IPS-NIHi11 (cell line): ENCODE data around the gene OTUB1.
"Not testable (repeated sequence)": the region's sequence is repeated elsewhere in the genome, so short reads cannot be mapped to it uniquely, and the experiment has no call there.

Source experiments
- DNase-seq: peaks from one replicate; pipeline ENCODE4 v3.0.0; 2012; ENCODE audit warnings: mixed read lengths, low spot score

The OTUB1 gene

GRCh38 chr11:63986156-63986931 is at the start of gene OTUB1:
Gene OTUB1 (plus strand): TSS chr11:63986438. CDS start chr11:63986457, 19 bp downstream.
- DNase-seq = peak; percentile 96

GRCh38 chr11:63937713-63938478 is 48.3 kb upstream of the OTUB1 start:
- peak; percentile 62 for DNase-seq

- DNase-seq = peak; percentile 97
Observed at GRCh38 chr11:63938479-63939396, 47.5 kb upstream of the OTUB1 start, which contains the start of gene NAA40. Gene NAA40 (plus strand): TSS chr11:63939002. CDS start chr11:63939097, 95 bp downstream.

GRCh38 chr11:63939397-63939891 is 46.8 kb upstream of the OTUB1 start:
- DNase-seq = no peak

GRCh38 chr11:63940786-63941185 is 45.5 kb upstream of the OTUB1 start:
- no peak for DNase-seq

GRCh38 chr11:63941901-63942300 is 44.3 kb upstream of the OTUB1 start:
- no peak for DNase-seq

GRCh38 chr11:63942803-63943202 is 43.4 kb upstream of the OTUB1 start:
- DNase-seq = no peak

- DNase-seq = no peak
Observed at GRCh38 chr11:63944987-63945386, 41.3 kb upstream of the OTUB1 start.

- peak; percentile 79 for DNase-seq
Observed at GRCh38 chr11:63945477-63946163, 40.6 kb upstream of the OTUB1 start.

GRCh38 chr11:63951779-63952536 is 34.3 kb upstream of the OTUB1 start:
- no peak for DNase-seq

GRCh38 chr11:63952570-63952969 is 33.7 kb upstream of the OTUB1 start:
- DNase-seq = no peak

GRCh38 chr11:63958008-63958407 is 28.2 kb upstream of the OTUB1 start:
- DNase-seq = no peak

- peak; percentile 67 for DNase-seq
Observed at GRCh38 chr11:63961608-63962412, 24.4 kb upstream of the OTUB1 start.

- not testable (repeated sequence) for DNase-seq
Observed at GRCh38 chr11:63963895-63964294, 22.3 kb upstream of the OTUB1 start.

GRCh38 chr11:63966444-63966843 is 19.8 kb upstream of the OTUB1 start:
- DNase-seq = peak; percentile 0

GRCh38 chr11:63969461-63969860 is 16.8 kb upstream of the OTUB1 start:
- no peak for DNase-seq

GRCh38 chr11:63970902-63971301 is 15.3 kb upstream of the OTUB1 start:
- DNase-seq = no peak

- DNase-seq = not testable (repeated sequence)
Observed at GRCh38 chr11:63973912-63974258, 12.4 kb upstream of the OTUB1 start.

- peak; percentile 93 for DNase-seq
Observed at GRCh38 chr11:63974259-63975143, 11.7 kb upstream of the OTUB1 start, which contains the start of gene COX8A. Gene COX8A (plus strand): TSS chr11:63974620. CDS start chr11:63974681, 61 bp downstream.
